IMR-90 (cell line): ENCODE measurements around the gene SORL1. TPM values are rescaled to one million over a fixed set of nuclear protein-coding genes. Genes with fewer than 3 reads are reported as not detected.

ENCODE experiments used
- ATAC-seq: fragments of 200-7000 bp; cut with Tn5 transposase; 2 replicates; pipeline ENCODE4 v1.9.1; 2020; ENCODE audit warnings: low read depth, mild to moderate bottlenecking, moderate library complexity
- BruUV-seq: library from RNA; stranded (reverse); fragments of 400-500 nt; replicated peaks from 2 replicates; lab custom pipeline; 2021; lab: Mats Ljungman, UMichigan
- CTCF ChIA-PET: fragments of 300-600 bp; formaldehyde crosslinking; extraction: SDS; loops from one replicate; lab custom pipeline; 2021; ENCODE audit warnings: antibody characterized with exemption; lab: Yijun Ruan, JAX
- POLR2A ChIA-PET: fragments of 300-600 bp; sonication (Branson Sonifier 250); formaldehyde crosslinking; loops from one replicate; lab custom pipeline; 2022; ENCODE audit warnings: antibody characterized with exemption; ENCODE audit not compliant: unreplicated experiment; lab: Charles Lee
- DNase-seq: peaks from one replicate; pipeline ENCODE4 v3.0.0; 2013
- H2AFZ ChIP-seq: replicated peaks from 2 replicates; pipeline ENCODE3; 2013; ENCODE audit warnings: low read length, mild to moderate bottlenecking; ENCODE audit not compliant: poor library complexity
- H2AK5ac ChIP-seq: 2 replicates; pipeline ENCODE4 v1.6.1; 2013; ENCODE audit warnings: low read depth, low read length, inconsistent platforms
- H2AK9ac ChIP-seq: replicated peaks from 2 replicates; pipeline ENCODE3; 2013; ENCODE audit warnings: mild to moderate bottlenecking, low read depth, low read length, moderate library complexity; ENCODE audit not compliant: poor library complexity
- H2BK120ac ChIP-seq: 2 replicates; pipeline ENCODE4 v1.6.1; 2013; ENCODE audit warnings: low read depth, low read length, inconsistent platforms
- H2BK15ac ChIP-seq: 3 replicates; pipeline ENCODE4 v1.6.1; 2013; ENCODE audit warnings: low read depth, low read length, inconsistent platforms
- H2BK20ac ChIP-seq: 2 replicates; pipeline ENCODE4 v1.6.1; 2013; ENCODE audit warnings: low read depth, mild to moderate bottlenecking, inconsistent platforms, low read length, moderate library complexity
- H2BK5ac ChIP-seq: 2 replicates; pipeline ENCODE4 v1.6.1; 2013; ENCODE audit warnings: mild to moderate bottlenecking, low read depth, low read length, inconsistent platforms; ENCODE audit not compliant: poor library complexity, severe bottlenecking
- H3K14ac ChIP-seq: replicated peaks from 2 replicates; pipeline ENCODE4 v1.6.1; 2013; ENCODE audit warnings: low read depth, low read length, inconsistent platforms
- H3K18ac ChIP-seq: 2 replicates; pipeline ENCODE4 v1.6.1; 2013; ENCODE audit warnings: low read depth, low read length, control low read depth
- H3K23ac ChIP-seq: 2 replicates; pipeline ENCODE4 v1.6.1; 2013; ENCODE audit warnings: low read depth, low read length, inconsistent platforms
- H3K27ac ChIP-seq: 2 replicates; pipeline ENCODE4 v1.5.1; 2013; ENCODE audit warnings: mild to moderate bottlenecking, control low read depth, low read length; ENCODE audit not compliant: insufficient read depth
- H3K27me3 ChIP-seq: 2 replicates; pipeline ENCODE4 v1.6.1; 2013; ENCODE audit warnings: low read length; ENCODE audit not compliant: control insufficient read depth, insufficient read depth
- H3K36me3 ChIP-seq: 2 replicates; pipeline ENCODE4 v1.6.1; 2013; ENCODE audit warnings: low read length, mixed read lengths; ENCODE audit not compliant: control insufficient read depth, insufficient read depth
- H3K4ac ChIP-seq: 2 replicates; pipeline ENCODE4 v1.6.1; 2013; ENCODE audit warnings: low read depth, low read length, inconsistent platforms
- H3K4me1 ChIP-seq: 2 replicates; pipeline ENCODE4 v1.6.1; 2013; ENCODE audit warnings: low read length, mixed read lengths; ENCODE audit not compliant: control insufficient read depth, insufficient read depth
- H3K4me2 ChIP-seq: 2 replicates; pipeline ENCODE4 v1.6.1; 2013; ENCODE audit warnings: low read depth, mild to moderate bottlenecking, control low read depth, low read length, moderate library complexity
- H3K4me3 ChIP-seq: 2 replicates; pipeline ENCODE4 v1.5.1; 2013; ENCODE audit warnings: low read depth, mild to moderate bottlenecking, control low read depth, low read length, moderate library complexity; ENCODE audit not compliant: insufficient read depth
- H3K56ac ChIP-seq: 2 replicates; pipeline ENCODE4 v1.6.1; 2013; ENCODE audit warnings: low read length, inconsistent platforms; ENCODE audit not compliant: insufficient read depth; ENCODE audit errors: extremely low read depth
- H3K79me1 ChIP-seq, 2 experiments: 2 replicates each; pipeline ENCODE4 v1.6.1; 2013; ENCODE audit warnings: low read length in 2 of 2, inconsistent platforms in 1 of 2, low read depth in 1 of 2
- H3K9ac ChIP-seq: 2 replicates; pipeline ENCODE4 v1.6.1; 2013; ENCODE audit warnings: low read depth, low read length, control low read depth
- H3K9me1 ChIP-seq: 2 replicates; pipeline ENCODE4 v1.6.1; 2013; ENCODE audit warnings: low read length, inconsistent platforms; ENCODE audit not compliant: insufficient read depth
- H3K9me3 ChIP-seq: 2 replicates; pipeline ENCODE4 v1.6.1; 2013; ENCODE audit warnings: low read length; ENCODE audit not compliant: control insufficient read depth, insufficient read depth
- H4K20me1 ChIP-seq: 2 replicates; pipeline ENCODE4 v1.6.1; 2013; ENCODE audit warnings: low read length, inconsistent platforms; ENCODE audit not compliant: insufficient read depth
- H4K5ac ChIP-seq: 2 replicates; pipeline ENCODE4 v1.6.1; 2013; ENCODE audit warnings: mild to moderate bottlenecking, low read depth, low read length, control low read depth
- H4K8ac ChIP-seq, 2 experiments: 2 replicates each; pipeline ENCODE4 v1.6.1; 2013; ENCODE audit warnings: low read depth in 2 of 2, low read length in 2 of 2, control low read depth in 1 of 2, inconsistent platforms in 1 of 2
- H4K91ac ChIP-seq: 2 replicates; pipeline ENCODE4 v1.6.1; 2013; ENCODE audit warnings: low read depth, low read length, inconsistent platforms; ENCODE audit not compliant: insufficient read depth
- CHD1 ChIP-seq: IDR thresholded peaks from 2 replicates; pipeline ENCODE4 v1.6.1; 2012; ENCODE audit warnings: low read depth, low read length, improper control_type of control experiment
- FOS ChIP-seq: fragments of 150-350 bp; IDR thresholded peaks from 2 replicates; pipeline ENCODE4 v1.6.1; 2016; ENCODE audit warnings: low read depth, low read length
- MXI1 ChIP-seq: IDR thresholded peaks from 2 replicates; pipeline ENCODE4 v1.6.1; 2012; ENCODE audit warnings: low read depth, mild to moderate bottlenecking, low read length, moderate library complexity, borderline replicate concordance
- POLR2A ChIP-seq: IDR thresholded peaks from 2 replicates; pipeline ENCODE4 v1.6.1; 2012; ENCODE audit warnings: mild to moderate bottlenecking, low read depth, low read length
- RCOR1 ChIP-seq: IDR thresholded peaks from 2 replicates; pipeline ENCODE4 v1.6.1; 2012; ENCODE audit warnings: mild to moderate bottlenecking, low read length, improper control_type of control experiment; ENCODE audit not compliant: insufficient replicate concordance
- SMC3 ChIP-seq: fragments of 150-350 bp; IDR thresholded peaks from 2 replicates; pipeline ENCODE4 v1.6.1; 2016; ENCODE audit warnings: low read depth, mild to moderate bottlenecking, antibody characterized with exemption, low read length, moderate library complexity
- WGBS, 2 experiments: methylation state at CpG; one replicate each; pipeline versions ENCODE4 v1.1.5 to v1.1.7; 2013; ENCODE audit warnings: missing lambda C conversion rate in 2 of 2; ENCODE audit not compliant: insufficient read length in 1 of 2; ENCODE audit errors: extremely low coverage in 2 of 2; 5-methylcytosine and 5-hydroxymethylcytosine counted together
- dilution Hi-C: fragments of 300-500 bp; cut with HindIII; formaldehyde crosslinking; loops from one replicate; pipeline ENCODE4 v1.14.3; 2018; ENCODE audit warnings: low sequenced_read_pairs; ENCODE audit not compliant: unreplicated experiment
- in situ Hi-C: fragments of 300-500 bp; cut with MboI; formaldehyde crosslinking; loops from 3 replicates; pipeline ENCODE4 v1.14.3; 2019; ENCODE audit warnings: low sequenced_read_pairs, inconsistent platforms, mixed read lengths
- intact Hi-C: fragments of 100-400 bp; cut with micrococcal nuclease; formaldehyde crosslinking; loops from 2 replicates; pipeline ENCODE4 v1.10.0; 2022
- polyA plus RNA-seq, 3 experiments: library from polyadenylated mRNA; depleted of rRNA; stranded (reverse); fragments of >200 nt; gene quantifications; 2 replicates each; pipeline ENCODE4 v1.2.3, GENCODE V29; 2012; ENCODE audit warnings: low replicate concordance in 1 of 3
- total RNA-seq: library from RNA; depleted of rRNA; stranded (reverse); fragments of >200 nt; gene quantifications from 2 replicates; pipeline ENCODE4 v1.2.3, GENCODE V29; 2012
- TF ChIP-seq, protein P1 (sequence below): fragments of 150-350 bp; IDR thresholded peaks from 2 replicates; pipeline ENCODE4 v1.6.1; 2016; ENCODE audit warnings: low read depth, mild to moderate bottlenecking, low read length, moderate library complexity, borderline replicate concordance
- TF ChIP-seq, protein P2 (sequence below): conservative IDR thresholded peaks from 2 replicates; pipeline ENCODE4 v1.5.1; 2012; ENCODE audit warnings: mild to moderate bottlenecking, low read depth, low read length, improper control_type of control experiment

The SORL1 gene
- total and polyA plus RNA-seq, 2 of the 4 experiments (the other 2 are of a cell fraction): 1.0 to 2.0 TPM

DNA sequence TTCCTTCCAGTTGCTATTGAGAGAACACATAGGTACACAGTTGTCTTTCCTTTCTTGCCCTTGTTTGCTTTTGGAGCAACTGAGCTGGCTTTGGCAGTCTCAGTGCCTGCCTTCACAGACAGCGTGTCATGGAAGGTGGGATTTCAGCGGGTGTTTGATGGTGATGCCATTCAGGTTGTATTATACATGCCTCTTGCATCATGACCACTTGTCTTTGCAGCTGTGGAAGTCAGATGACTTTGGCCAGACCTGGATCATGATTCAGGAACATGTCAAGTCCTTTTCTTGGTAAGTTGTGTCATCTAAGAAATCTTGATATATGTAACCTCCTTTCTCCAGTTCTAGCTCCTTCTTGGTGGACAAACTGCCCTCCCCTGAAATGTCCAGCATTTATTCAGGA, 37.7 kb downstream of the SORL1 start:
- TF ChIP-seq SMC3: no peak
- TF ChIP-seq, protein P1, sequence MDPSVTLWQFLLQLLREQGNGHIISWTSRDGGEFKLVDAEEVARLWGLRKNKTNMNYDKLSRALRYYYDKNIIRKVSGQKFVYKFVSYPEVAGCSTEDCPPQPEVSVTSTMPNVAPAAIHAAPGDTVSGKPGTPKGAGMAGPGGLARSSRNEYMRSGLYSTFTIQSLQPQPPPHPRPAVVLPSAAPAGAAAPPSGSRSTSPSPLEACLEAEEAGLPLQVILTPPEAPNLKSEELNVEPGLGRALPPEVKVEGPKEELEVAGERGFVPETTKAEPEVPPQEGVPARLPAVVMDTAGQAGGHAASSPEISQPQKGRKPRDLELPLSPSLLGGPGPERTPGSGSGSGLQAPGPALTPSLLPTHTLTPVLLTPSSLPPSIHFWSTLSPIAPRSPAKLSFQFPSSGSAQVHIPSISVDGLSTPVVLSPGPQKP: no peak
- no peak for TF ChIP-seq CHD1
- TF ChIP-seq MXI1: no peak
- no peak for TF ChIP-seq FOS
- TF ChIP-seq POLR2A: no peak
- no peak for TF ChIP-seq RCOR1
- TF ChIP-seq, protein P2, sequence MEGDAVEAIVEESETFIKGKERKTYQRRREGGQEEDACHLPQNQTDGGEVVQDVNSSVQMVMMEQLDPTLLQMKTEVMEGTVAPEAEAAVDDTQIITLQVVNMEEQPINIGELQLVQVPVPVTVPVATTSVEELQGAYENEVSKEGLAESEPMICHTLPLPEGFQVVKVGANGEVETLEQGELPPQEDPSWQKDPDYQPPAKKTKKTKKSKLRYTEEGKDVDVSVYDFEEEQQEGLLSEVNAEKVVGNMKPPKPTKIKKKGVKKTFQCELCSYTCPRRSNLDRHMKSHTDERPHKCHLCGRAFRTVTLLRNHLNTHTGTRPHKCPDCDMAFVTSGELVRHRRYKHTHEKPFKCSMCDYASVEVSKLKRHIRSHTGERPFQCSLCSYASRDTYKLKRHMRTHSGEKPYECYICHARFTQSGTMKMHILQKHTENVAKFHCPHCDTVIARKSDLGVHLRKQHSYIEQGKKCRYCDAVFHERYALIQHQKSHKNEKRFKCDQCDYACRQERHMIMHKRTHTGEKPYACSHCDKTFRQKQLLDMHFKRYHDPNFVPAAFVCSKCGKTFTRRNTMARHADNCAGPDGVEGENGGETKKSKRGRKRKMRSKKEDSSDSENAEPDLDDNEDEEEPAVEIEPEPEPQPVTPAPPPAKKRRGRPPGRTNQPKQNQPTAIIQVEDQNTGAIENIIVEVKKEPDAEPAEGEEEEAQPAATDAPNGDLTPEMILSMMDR: no peak
- ChIA-PET CTCF (interaction anchor here (0.6 to 1.0 kb wide), 2 partner anchors 9 to 168 kb away, joined by 3 read pairs; no protein-coding TSS in a partner anchor), POLR2A (no interaction called here)
- H4K8ac ChIP-seq: no peak overlapping the region
- no peak overlapping the region for H4K5ac ChIP-seq
- H4K20me1 ChIP-seq: no peaks in the 10 kb centered on the region
- H3K14ac ChIP-seq: no peak overlapping the region
- no peak overlapping the region for H3K4me2 ChIP-seq
- H3K4ac ChIP-seq: no peak overlapping the region
- no peaks in the 10 kb centered on the region for H3K4me1 ChIP-seq
- intact Hi-C loops (no loop called here), dilution Hi-C loops (no loop called here), in situ Hi-C loops (no loop called here)
- H3K56ac ChIP-seq: no peak overlapping the region
- no peaks in the 10 kb centered on the region for H3K36me3 ChIP-seq
- no peak overlapping the region for H2BK20ac ChIP-seq
- no peaks in the 10 kb centered on the region for H3K79me1 ChIP-seq
- no peak overlapping the region for H3K4me3 ChIP-seq
- no CpG with 5 or more reads among the region's 2 CpGs for WGBS, 2 experiments
- DNase-seq (no peak), ATAC-seq (no peak)
- H2BK5ac ChIP-seq: no peak overlapping the region
- no TSS peak for BruUV-seq
- H3K27ac ChIP-seq: no peak overlapping the region
- H2BK15ac ChIP-seq: no peak overlapping the region
- peaks cover 2% of the 10 kb centered on the region; the same call in 1 of the 2 replicates for H3K27me3 ChIP-seq
- H4K91ac ChIP-seq: no peak overlapping the region
- H2AK9ac ChIP-seq: no peak overlapping the region
- no peaks in the 10 kb centered on the region; the same call in 1 of the 2 replicates for H3K9me1 ChIP-seq
- no peak overlapping the region for H2AFZ ChIP-seq
- no peak overlapping the region for H3K23ac ChIP-seq
- no peak overlapping the region for H3K9ac ChIP-seq
- H2BK120ac ChIP-seq: no peak overlapping the region
- no peak overlapping the region for H3K18ac ChIP-seq
- no peak overlapping the region for H2AK5ac ChIP-seq
- H3K9me3 ChIP-seq: no peaks in the 10 kb centered on the region
